Measurements from ENCODE around the gene RFC5.

Gene RFC5

GRCh38 chr12:118011377-118011776 is 5.1 kb upstream of the RFC5 start:
- Histone ChIP-seq H3K27me3 (replicated peaks; ENCODE audit: control insufficient read depth, insufficient read depth, low read length) (no peaks in the 10 kb centered on the region), H3K36me3 (ENCODE audit: control insufficient read depth, insufficient read depth, low read length) (no peaks in the 10 kb centered on the region)
- TF ChIP-seq CTCF (IDR thresholded peaks at IDR 0.05; ENCODE audit: insufficient read depth, low read length, poor library complexity, severe bottlenecking), result no peak

GRCh38 chr12:118011961-118012360 is 4.5 kb upstream of the RFC5 start:
- H3K27me3 ChIP-seq (replicated peaks; ENCODE audit: control insufficient read depth, insufficient read depth, low read length), result no peaks in the 10 kb centered on the region
- H3K36me3 ChIP-seq (ENCODE audit: control insufficient read depth, insufficient read depth, low read length), result no peaks in the 10 kb centered on the region
- no peak for TF ChIP-seq CTCF (IDR thresholded peaks at IDR 0.05; ENCODE audit: insufficient read depth, low read length, poor library complexity, severe bottlenecking)
- DNase-seq (ENCODE audit: extremely low read depth, insufficient read length), result no peak
- no peak overlapping the region for H3K4me3 ChIP-seq (replicated peaks; ENCODE audit: low read depth, low read length)

More at GRCh38 chr12:118011377-118011776, 5.1 kb upstream of the RFC5 start:
- DNase-seq (ENCODE audit: extremely low read depth, insufficient read length), result no peak
- no peak overlapping the region for H3K4me3 ChIP-seq (replicated peaks; ENCODE audit: low read depth, low read length)

- Histone ChIP-seq H3K36me3 (ENCODE audit: control insufficient read depth, insufficient read depth, low read length) (no peaks in the 10 kb centered on the region), H3K27me3 (replicated peaks; ENCODE audit: control insufficient read depth, insufficient read depth, low read length) (no peaks in the 10 kb centered on the region), H3K4me3 (replicated peaks; ENCODE audit: low read depth, low read length) (no peak overlapping the region)
- TF ChIP-seq CTCF (IDR thresholded peaks at IDR 0.05; ENCODE audit: insufficient read depth, low read length, poor library complexity, severe bottlenecking), result no peak
- no peak for DNase-seq (ENCODE audit: extremely low read depth, insufficient read length)
Observed at GRCh38 chr12:118013283-118013682, 3.2 kb upstream of the RFC5 start.

GRCh38 chr12:118015306-118015705 is 1.2 kb upstream of the RFC5 start:
- no peak for DNase-seq (ENCODE audit: extremely low read depth, insufficient read length)
- no peaks in the 10 kb centered on the region for H3K27me3 ChIP-seq (replicated peaks; ENCODE audit: control insufficient read depth, insufficient read depth, low read length)
- no peak for TF ChIP-seq CTCF (IDR thresholded peaks at IDR 0.05; ENCODE audit: insufficient read depth, low read length, poor library complexity, severe bottlenecking)
- H3K4me3 ChIP-seq (replicated peaks; ENCODE audit: low read depth, low read length), result no peak overlapping the region
- H3K36me3 ChIP-seq (ENCODE audit: control insufficient read depth, insufficient read depth, low read length), result peaks cover 3% of the 10 kb centered on the region; the same call in 1 of the 2 replicates

- no peak overlapping the region for H3K4me3 ChIP-seq (replicated peaks; ENCODE audit: low read depth, low read length)
- no peak for TF ChIP-seq CTCF (IDR thresholded peaks at IDR 0.05; ENCODE audit: insufficient read depth, low read length, poor library complexity, severe bottlenecking)
- no peaks in the 10 kb centered on the region for H3K27me3 ChIP-seq (replicated peaks; ENCODE audit: control insufficient read depth, insufficient read depth, low read length)
- H3K36me3 ChIP-seq (ENCODE audit: control insufficient read depth, insufficient read depth, low read length), result peaks cover 3% of the 10 kb centered on the region; the same call in 1 of the 2 replicates
- DNase-seq (ENCODE audit: extremely low read depth, insufficient read length), result no peak
Observed at GRCh38 chr12:118015944-118016343, 559 bp upstream of the RFC5 start.

GRCh38 chr12:118017926-118018325 is 1.4 kb downstream of the RFC5 start:
- DNase-seq (ENCODE audit: extremely low read depth, insufficient read length), result no peak
- H3K36me3 ChIP-seq (ENCODE audit: control insufficient read depth, insufficient read depth, low read length), result peaks cover 6% of the 10 kb centered on the region; the same call in 1 of the 2 replicates
- H3K27me3 ChIP-seq (replicated peaks; ENCODE audit: control insufficient read depth, insufficient read depth, low read length), result no peaks in the 10 kb centered on the region
- H3K4me3 ChIP-seq (replicated peaks; ENCODE audit: low read depth, low read length), result peak overlapping the region; percentile 89
- TF ChIP-seq CTCF (IDR thresholded peaks at IDR 0.05; ENCODE audit: insufficient read depth, low read length, poor library complexity, severe bottlenecking), result no peak

Measured in GM06990 (cell line).